HG02678 (cell line): ENCODE results near the gene FOXRED1.
A peak's percentile ranks its signal among the peaks of the same experiment; 100 is the strongest.
"Not testable (repeated sequence)": the region's sequence is repeated elsewhere in the genome, so short reads cannot be mapped to it uniquely, and the experiment has no call there.

Experiments
- ATAC-seq: cut with Tn5 transposase; IDR thresholded peaks from one replicate; pipeline ENCODE4 v1.9.1; 2021; ENCODE audit warnings: mild to moderate bottlenecking, moderate library complexity; ENCODE audit not compliant: unreplicated experiment

FOXRED1 gene

GRCh38 chr11:126268708-126269579 lies at the start of gene FOXRED1, which contains the start of gene SRPRA:
FOXRED1 (plus strand) TSS chr11:126269154; CDS start chr11:126269207, 53 bp downstream.
SRPRA (minus strand) TSS chr11:126268895; CDS start chr11:126268804, 91 bp downstream.
- ATAC-seq, result peak; percentile 99

- no peak for ATAC-seq
Measured at GRCh38 chr11:126219547-126219946, 49.4 kb upstream of the FOXRED1 start.

GRCh38 chr11:126224647-126225294 lies 44.2 kb upstream of the FOXRED1 start:
- ATAC-seq, result no peak

GRCh38 chr11:126225295-126225665 lies 43.7 kb upstream of the FOXRED1 start:
- no peak for ATAC-seq

- ATAC-seq, result no peak
Measured at GRCh38 chr11:126226334-126227084, 42.4 kb upstream of the FOXRED1 start.

GRCh38 chr11:126229858-126230540 lies 39.0 kb upstream of the FOXRED1 start:
- ATAC-seq, result no peak

- ATAC-seq, result no peak
Measured at GRCh38 chr11:126231725-126232459, 37.1 kb upstream of the FOXRED1 start.

GRCh38 chr11:126232683-126233082 lies 36.3 kb upstream of the FOXRED1 start:
- no peak for ATAC-seq

- no peak for ATAC-seq
Measured at GRCh38 chr11:126233391-126233790, 35.6 kb upstream of the FOXRED1 start.

GRCh38 chr11:126246636-126247035 lies 22.3 kb upstream of the FOXRED1 start:
- no peak for ATAC-seq

- ATAC-seq, result no peak
Measured at GRCh38 chr11:126253265-126253664, 15.7 kb upstream of the FOXRED1 start.

GRCh38 chr11:126254819-126255218 lies 14.1 kb upstream of the FOXRED1 start:
- ATAC-seq, result no peak

GRCh38 chr11:126255507-126255906 lies 13.4 kb upstream of the FOXRED1 start:
- ATAC-seq, result not testable (repeated sequence)

GRCh38 chr11:126256216-126256615 lies 12.7 kb upstream of the FOXRED1 start:
- no peak for ATAC-seq

- ATAC-seq, result no peak
Measured at GRCh38 chr11:126257144-126257543, 11.8 kb upstream of the FOXRED1 start.

GRCh38 chr11:126257764-126258163 lies 11.2 kb upstream of the FOXRED1 start:
- ATAC-seq, result no peak

GRCh38 chr11:126262216-126262615 lies 6.7 kb upstream of the FOXRED1 start:
- ATAC-seq, result no peak

GRCh38 chr11:126263489-126263888 lies 5.5 kb upstream of the FOXRED1 start:
- ATAC-seq, result no peak

- ATAC-seq, result no peak
Measured at GRCh38 chr11:126265811-126266210, 3.1 kb upstream of the FOXRED1 start.

- ATAC-seq, result no peak
Measured at GRCh38 chr11:126267650-126268049, 1.3 kb upstream of the FOXRED1 start.
